Kidney epithelial cell (primary cell): ENCODE results near the gene CITED2. TPM values are rescaled to one million over a fixed set of nuclear protein-coding genes. Genes with fewer than 3 reads are reported as not detected.

Experiments
- DNase-seq: peaks from one replicate; pipeline ENCODE4 v3.0.0-alpha.2; 2010; ENCODE audit warnings: low read depth
- H3K27me3 ChIP-seq: 2 replicates; pipeline ENCODE4 v1.6.0; 2011; ENCODE audit warnings: low read length; ENCODE audit not compliant: control insufficient read depth, insufficient read depth
- H3K36me3 ChIP-seq: 2 replicates; pipeline ENCODE4 v1.5.1; 2011; ENCODE audit warnings: low read length; ENCODE audit not compliant: control insufficient read depth, insufficient read depth
- H3K4me3 ChIP-seq: 2 replicates; pipeline ENCODE4 v1.5.1; 2011; ENCODE audit warnings: low read depth, mild to moderate bottlenecking, control low read depth, low read length
- total RNA-seq: library from RNA; depleted of rRNA; stranded (reverse); fragments of >200 nt; gene quantifications from 2 replicates; pipeline ENCODE4 v1.2.3, GENCODE V29; 2015
- TF ChIP-seq, protein P1 (sequence below): IDR thresholded peaks from 2 replicates; pipeline ENCODE4 v1.5.1; 2011; ENCODE audit warnings: mild to moderate bottlenecking, moderate library complexity, low read length, control low read depth, inconsistent platforms; ENCODE audit not compliant: insufficient read depth, poor library complexity, severe bottlenecking

The CITED2 gene
- total RNA-seq, 1 donor from 2014 or later, result 74.2 TPM

GRCh38 chr6:139323511-139324300 lies 50.7 kb downstream of the CITED2 start:
- TF ChIP-seq, protein P1, sequence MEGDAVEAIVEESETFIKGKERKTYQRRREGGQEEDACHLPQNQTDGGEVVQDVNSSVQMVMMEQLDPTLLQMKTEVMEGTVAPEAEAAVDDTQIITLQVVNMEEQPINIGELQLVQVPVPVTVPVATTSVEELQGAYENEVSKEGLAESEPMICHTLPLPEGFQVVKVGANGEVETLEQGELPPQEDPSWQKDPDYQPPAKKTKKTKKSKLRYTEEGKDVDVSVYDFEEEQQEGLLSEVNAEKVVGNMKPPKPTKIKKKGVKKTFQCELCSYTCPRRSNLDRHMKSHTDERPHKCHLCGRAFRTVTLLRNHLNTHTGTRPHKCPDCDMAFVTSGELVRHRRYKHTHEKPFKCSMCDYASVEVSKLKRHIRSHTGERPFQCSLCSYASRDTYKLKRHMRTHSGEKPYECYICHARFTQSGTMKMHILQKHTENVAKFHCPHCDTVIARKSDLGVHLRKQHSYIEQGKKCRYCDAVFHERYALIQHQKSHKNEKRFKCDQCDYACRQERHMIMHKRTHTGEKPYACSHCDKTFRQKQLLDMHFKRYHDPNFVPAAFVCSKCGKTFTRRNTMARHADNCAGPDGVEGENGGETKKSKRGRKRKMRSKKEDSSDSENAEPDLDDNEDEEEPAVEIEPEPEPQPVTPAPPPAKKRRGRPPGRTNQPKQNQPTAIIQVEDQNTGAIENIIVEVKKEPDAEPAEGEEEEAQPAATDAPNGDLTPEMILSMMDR, result no peak
- Histone ChIP-seq H3K36me3 (no peaks in the 10 kb centered on the region), H3K27me3 (no peaks in the 10 kb centered on the region), H3K4me3 (no peak overlapping the region)
- no peak for DNase-seq

Other genes with a start within 250 kb of the CITED2 start
- 15.9 and 18.7 TPM in 2 replicates for gene HECA, start 239.6 kb downstream of the CITED2 start, total RNA-seq
- not detected in 2 replicates for gene TXLNB, start 82.7 kb downstream of the CITED2 start, total RNA-seq